ENCODE results near the gene C6orf89. TPM values are rescaled to one million over a fixed set of nuclear protein-coding genes. Genes with fewer than 3 reads are reported as not detected.

The C6orf89 gene
- polyA plus RNA-seq (2011; rRNA removed) (27.0 and 32.5 TPM in 2 replicates), polyA plus RNA-seq (2017; fragmentation: RNase III; extraction: RNeasy Plus Mini Kit Qiagen cat#74134 plus additional on column Dnase treatment) (13.7 to 15.1 TPM (median 13.8 TPM) in 3 replicates), polyA minus RNA-seq (2011; rRNA and poly(A)+ RNA removed) (17.8 and 18.2 TPM in 2 replicates)
- polyA plus RNA-seq (2012; cell fraction: cytosol; rRNA removed), result 5.9 and 9.2 TPM in 2 replicates
- polyA plus RNA-seq (2012; cell fraction: nucleus; rRNA removed), result 5.7 and 8.2 TPM in 2 replicates

GRCh38 chr6:36885461-36886401 is at the start of gene C6orf89:
Gene C6orf89 (plus strand): TSS chr6:36885952. CDS start chr6:36899445, 13,493 bp downstream.
- WGBS (ENCODE audit: missing lambda C conversion rate), result 3% methylated on average over 21 of the region's 48 CpGs
- TF ChIP-seq CHD2 (IDR thresholded peaks at IDR 0.05; ENCODE audit: low read length, partially characterized antibody), result peak; percentile 95
- TF ChIP-seq ZNF302 (CRISPR knock-in tag; IDR thresholded peaks at IDR 0.05), result no peak
- no peak for TF ChIP-seq MAFK (IDR thresholded peaks at IDR 0.05; ENCODE audit: partially characterized antibody)
- no peak for TF ChIP-seq CBX2 (IDR thresholded peaks at IDR 0.05; ENCODE audit: borderline replicate concordance, low read depth)
- TF ChIP-seq GATA3 (IDR thresholded peaks at IDR 0.05; ENCODE audit: borderline replicate concordance), result peak; percentile 40; the same call in 1 of the 2 replicates
- no peak for TF ChIP-seq TFCP2L1 (CRISPR knock-in tag; IDR thresholded peaks at IDR 0.05)
- TF ChIP-seq CTCF (IDR thresholded peaks at IDR 0.05), result peak; percentile 64
- TF ChIP-seq POLR2A (IDR thresholded peaks at IDR 0.05; ENCODE audit: low read length), result peak; percentile 63
- no peak for TF ChIP-seq ZFP36 (IDR thresholded peaks at IDR 0.05; ENCODE audit: borderline replicate concordance, partially characterized antibody)
- peak; percentile 26 to 55 for TF ChIP-seq RAD21 (conservative IDR thresholded peaks at IDR 0.05 in 1 of 2, IDR thresholded peaks at IDR 0.05 in 1 of 2)
- no peak for TF ChIP-seq EP300 (IDR thresholded peaks at IDR 0.05)
- TF ChIP-seq NFE2L2 (conservative IDR thresholded peaks at IDR 0.05; ENCODE audit: low read length), result no peak
- no peak for TF ChIP-seq BCL3 (IDR thresholded peaks at IDR 0.05)
- no peak for TF ChIP-seq HOXB5 (CRISPR knock-in tag; IDR thresholded peaks at IDR 0.05)
- TF ChIP-seq JUN (IDR thresholded peaks at IDR 0.05), result peak; percentile 44 to 83; a peak in 4 of 5 replicates
- TF ChIP-seq PHF8 (IDR thresholded peaks at IDR 0.05; ENCODE audit: borderline replicate concordance, low read depth), result peak; percentile 45; the same call in 1 of the 2 replicates
- 0 out of 2 replicates have a peak, but pooled peaks have one; percentile 40 for TF ChIP-seq E2F6 (IDR thresholded peaks at IDR 0.05; ENCODE audit: borderline replicate concordance, low read depth)
- TF ChIP-seq MYC (IDR thresholded peaks at IDR 0.05; ENCODE audit: borderline replicate concordance, low read length), result no peak
- no peak for TF ChIP-seq FOSL2 (IDR thresholded peaks at IDR 0.05)
- TF ChIP-seq FOSL2 (CRISPR knock-in tag; IDR thresholded peaks at IDR 0.05), result no peak
- TF ChIP-seq ATOH8 (CRISPR knock-in tag; IDR thresholded peaks at IDR 0.05; ENCODE audit: low read depth), result no peak
- no peak for TF ChIP-seq FOXS1 (CRISPR knock-in tag; IDR thresholded peaks at IDR 0.05)
- TF ChIP-seq RCOR1 (IDR thresholded peaks at IDR 0.05; ENCODE audit: low read depth, low read length), result no peak
- no peak for TF ChIP-seq HDAC2 (IDR thresholded peaks at IDR 0.05)
- TF ChIP-seq BHLHE40 (IDR thresholded peaks at IDR 0.05; ENCODE audit: low read depth, low read length), result no peak
- no peak for TF ChIP-seq SREBF2 (IDR thresholded peaks at IDR 0.05)
- TF ChIP-seq TP53 (CRISPR knock-in tag; IDR thresholded peaks at IDR 0.05), result no peak
- no peak for TF ChIP-seq MAZ (IDR thresholded peaks at IDR 0.05; ENCODE audit: borderline replicate concordance, low read depth, low read length)
- no peak for TF ChIP-seq ZC3H11A (IDR thresholded peaks at IDR 0.05)
- TF ChIP-seq SMC3 (IDR thresholded peaks at IDR 0.05), result peak; percentile 75
- no peak for TF ChIP-seq RARB (CRISPR knock-in tag; IDR thresholded peaks at IDR 0.05)
- TF ChIP-seq ZSCAN20 (CRISPR knock-in tag; IDR thresholded peaks at IDR 0.05), result no peak
- TF ChIP-seq KDM5A (IDR thresholded peaks at IDR 0.05), result no peak
- no peak for TF ChIP-seq HEYL (CRISPR knock-in tag; IDR thresholded peaks at IDR 0.05)
- TF ChIP-seq EHMT2 (IDR thresholded peaks at IDR 0.05; ENCODE audit: low read depth), result no peak
- no peak for TF ChIP-seq KDM1A (IDR thresholded peaks at IDR 0.05; ENCODE audit: low read depth)
- TF ChIP-seq CEBPB (IDR thresholded peaks at IDR 0.05), result no peak

More at GRCh38 chr6:36885461-36886401, at the start of gene C6orf89:
- ATAC-seq, result peak; percentile 100
- ChIA-PET CTCF (interaction anchor here (0.6 to 2.9 kb wide), 44 partner anchors 11 to 380 kb away, joined by 3 to 42 read pairs (median 4); partner anchors contain the start of genes PI16 and PPIL1), POLR2A (interaction anchor here (1.0 to 1.4 kb wide), 2 partner anchors 11 to 132 kb away, joined by 7 to 12 read pairs; partner anchors contain the start of gene PPIL1)
- Histone ChIP-seq H3K9me3 (no peaks in the 10 kb centered on the region), H3K27ac (peak within 1 kb of the TSS; percentile 83 to 89), H3K4me3 (peak within 1 kb of the TSS; percentile 81), H3K4me2 (peak within 1 kb of the TSS; percentile 96), H3K4me1 (peaks cover 5% of the 10 kb centered on the region; the same call in 1 of the 3 replicates)
- FAIRE-seq, result no peak
- DNase-seq (ENCODE audit: low read depth in 1 of 2, low spot score in 1 of 2), result peak; percentile 75 to 96
